AG04450 (cell line): Measurements from ENCODE around the gene SIAH2. TPM values are rescaled to one million over a fixed set of nuclear protein-coding genes. Genes with fewer than 3 reads are reported as not detected.
A peak's percentile ranks its signal among the peaks of the same experiment; 100 is the strongest.

Source experiments
- CTCF ChIA-PET: fragments of 300-600, 350-600 bp; formaldehyde crosslinking; extraction: SDS; loops from one replicate; lab custom pipeline; 2022; ENCODE audit warnings: antibody characterized with exemption, inconsistent platforms; lab: Charles Lee
- POLR2A ChIA-PET: fragments of 350-600 bp; formaldehyde crosslinking; extraction: SDS; loops from one replicate; lab custom pipeline; 2021; ENCODE audit warnings: antibody characterized with exemption, inconsistent platforms; lab: Yijun Ruan, JAX
- DNase-seq: peaks from one replicate; pipeline ENCODE4 v3.0.0-alpha.2; 2011; ENCODE audit warnings: low read depth, low spot score
- H3K27ac ChIP-seq: one replicate; pipeline ENCODE4 v1.5.1; 2012; ENCODE audit warnings: low read depth, low read length, control low read depth
- H3K27me3 ChIP-seq: one replicate; pipeline ENCODE4 v1.6.0; 2012; ENCODE audit warnings: low read length; ENCODE audit not compliant: control insufficient read depth, insufficient read depth
- H3K4me3 ChIP-seq: 2 replicates; pipeline ENCODE4 v1.5.1; 2011; ENCODE audit warnings: mild to moderate bottlenecking, low read depth, low read length, control low read depth
- H3K9me3 ChIP-seq: 2 replicates; pipeline ENCODE4 v1.5.1; 2012; ENCODE audit warnings: low read length; ENCODE audit not compliant: control insufficient read depth, insufficient read depth
- polyA plus RNA-seq: library from polyadenylated mRNA; depleted of rRNA; stranded (reverse); fragments of >200 nt; gene quantifications from 2 replicates; pipeline ENCODE4 v1.2.3, GENCODE V29; 2011
- TF ChIP-seq, protein P1 (sequence below): IDR thresholded peaks from 2 replicates; pipeline ENCODE4 v1.5.1; 2011; ENCODE audit warnings: low read depth, low read length, control low read depth, inconsistent platforms

Gene SIAH2
- polyA plus RNA-seq, 1 experiment: 31.1 TPM

DNA sequence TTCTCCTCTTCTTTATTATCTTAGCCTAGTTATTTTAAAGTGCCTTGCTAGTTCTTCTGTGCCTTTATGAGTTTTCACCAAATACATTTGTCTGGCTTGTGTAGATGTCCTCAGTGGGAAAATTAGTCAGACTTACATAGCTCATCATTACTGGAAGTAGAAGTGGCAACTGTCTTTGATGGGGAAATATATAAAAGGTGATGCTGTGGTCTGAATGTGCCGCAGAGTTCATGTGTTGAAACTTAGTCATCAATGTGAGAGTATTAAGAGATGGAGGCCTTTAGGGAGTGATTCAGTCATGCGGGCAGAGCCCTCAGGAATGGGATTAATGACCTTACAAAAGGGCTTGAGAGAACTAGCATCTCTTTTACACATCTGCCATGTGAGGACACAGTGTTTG lies 52.9 kb downstream of the SIAH2 start:
- no peak overlapping the region for H3K4me3 ChIP-seq
- DNase-seq: no peak
- no peak overlapping the region for H3K27ac ChIP-seq
- ChIA-PET CTCF (no interaction called here), POLR2A (no interaction called here)
- H3K9me3 ChIP-seq: peaks cover 8% of the 10 kb centered on the region; the same call in 1 of the 2 replicates
- TF ChIP-seq, protein P1, sequence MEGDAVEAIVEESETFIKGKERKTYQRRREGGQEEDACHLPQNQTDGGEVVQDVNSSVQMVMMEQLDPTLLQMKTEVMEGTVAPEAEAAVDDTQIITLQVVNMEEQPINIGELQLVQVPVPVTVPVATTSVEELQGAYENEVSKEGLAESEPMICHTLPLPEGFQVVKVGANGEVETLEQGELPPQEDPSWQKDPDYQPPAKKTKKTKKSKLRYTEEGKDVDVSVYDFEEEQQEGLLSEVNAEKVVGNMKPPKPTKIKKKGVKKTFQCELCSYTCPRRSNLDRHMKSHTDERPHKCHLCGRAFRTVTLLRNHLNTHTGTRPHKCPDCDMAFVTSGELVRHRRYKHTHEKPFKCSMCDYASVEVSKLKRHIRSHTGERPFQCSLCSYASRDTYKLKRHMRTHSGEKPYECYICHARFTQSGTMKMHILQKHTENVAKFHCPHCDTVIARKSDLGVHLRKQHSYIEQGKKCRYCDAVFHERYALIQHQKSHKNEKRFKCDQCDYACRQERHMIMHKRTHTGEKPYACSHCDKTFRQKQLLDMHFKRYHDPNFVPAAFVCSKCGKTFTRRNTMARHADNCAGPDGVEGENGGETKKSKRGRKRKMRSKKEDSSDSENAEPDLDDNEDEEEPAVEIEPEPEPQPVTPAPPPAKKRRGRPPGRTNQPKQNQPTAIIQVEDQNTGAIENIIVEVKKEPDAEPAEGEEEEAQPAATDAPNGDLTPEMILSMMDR: no peak
- no peaks in the 10 kb centered on the region for H3K27me3 ChIP-seq

DNA sequence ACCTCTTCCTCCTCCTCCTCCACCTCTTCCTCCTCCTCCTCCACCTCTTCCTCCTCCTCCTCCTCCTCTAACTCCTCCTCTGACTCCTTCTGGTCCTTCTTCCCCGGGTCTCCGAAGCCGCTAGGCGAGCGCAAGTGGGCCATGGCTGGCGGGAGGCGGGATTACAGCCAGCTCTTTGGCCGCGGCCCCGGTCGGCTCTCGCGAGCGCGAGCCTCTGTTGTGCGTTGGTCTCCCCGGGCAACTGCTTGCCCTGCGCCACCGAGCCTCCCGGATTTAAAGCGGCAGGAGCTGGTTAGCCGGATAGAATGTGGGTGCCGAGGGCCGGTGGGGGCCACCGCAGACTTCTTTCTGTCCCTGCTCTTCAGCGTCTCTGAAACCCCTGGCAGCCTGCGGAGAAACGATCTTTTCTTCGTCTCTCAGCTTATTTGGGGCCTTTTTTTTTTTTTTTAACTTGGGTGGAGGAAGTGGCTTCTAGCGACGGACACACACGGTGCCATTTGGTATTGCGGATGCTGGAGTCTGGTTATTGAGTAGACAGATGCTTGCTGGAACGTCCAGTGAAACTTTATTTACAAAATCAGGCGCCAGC lies 59.1 kb downstream of the SIAH2 start, which contains the start of gene ERICH6:
Gene ERICH6, minus strand, starts transcription at position 165 of the 589 bp plus-strand sequence. Its CDS starts 22 bp downstream, at position 143.
- H3K9me3 ChIP-seq: no peaks in the 10 kb centered on the region; the same call in 1 of the 2 replicates
- H3K27me3 ChIP-seq: no peaks in the 10 kb centered on the region
- peak; percentile 72 for DNase-seq
- ChIA-PET POLR2A (interaction anchor here (0.5 to 1.6 kb wide), 7 partner anchors 59 to 780 kb away, joined by 3 to 17 read pairs (median 5); partner anchors contain the start of genes SELENOT and SIAH2), CTCF (interaction anchor here (0.7 to 2.2 kb wide), 5 partner anchors 18 to 276 kb away, joined by 3 to 16 read pairs (median 4); no protein-coding TSS in a partner anchor)
- peak within 1 kb of the TSS; percentile 11 for H3K27ac ChIP-seq
- TF ChIP-seq, protein P1: peak; percentile 12; the same call in 1 of the 2 replicates
- H3K4me3 ChIP-seq: peak within 1 kb of the TSS; percentile 79

DNA sequence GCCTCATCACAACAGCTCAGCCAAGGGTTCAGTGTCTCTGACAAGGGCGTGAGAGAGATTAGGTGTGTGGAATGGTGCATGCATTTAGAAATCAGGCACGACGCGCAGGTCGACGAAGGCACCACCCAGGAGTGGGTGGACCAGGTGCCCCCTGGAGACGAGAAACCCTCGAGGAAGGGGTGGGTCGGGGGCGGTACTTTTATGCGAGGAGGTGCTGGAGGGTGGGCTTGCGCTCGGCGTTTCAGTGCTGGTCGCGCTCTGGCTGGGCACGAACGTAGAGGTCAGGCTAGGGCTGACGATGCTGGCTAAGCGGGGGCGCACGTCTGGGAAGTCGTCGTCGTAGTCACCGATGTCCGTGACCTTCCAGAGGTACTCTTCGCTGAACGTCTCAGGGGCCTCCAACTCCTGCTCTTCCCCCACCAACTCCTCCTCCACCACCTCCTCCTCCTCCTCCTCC lies 59.6 kb downstream of the SIAH2 start:
- no peak for DNase-seq
- TF ChIP-seq, protein P1: no peak
- Histone ChIP-seq H3K27me3 (no peaks in the 10 kb centered on the region), H3K4me3 (peak overlapping the region; percentile 79), H3K9me3 (no peaks in the 10 kb centered on the region; the same call in 1 of the 2 replicates), H3K27ac (no peak overlapping the region)
- POLR2A ChIA-PET: interaction anchor here (0.5 to 1.6 kb wide), 6 partner anchors 59 to 160 kb away, joined by 3 to 17 read pairs (median 5); partner anchors contain the start of genes SELENOT and SIAH2
- CTCF ChIA-PET: interaction anchor here (0.9 to 2.2 kb wide), 3 partner anchors 18 to 110 kb away, joined by 3 to 16 read pairs (median 5); no protein-coding TSS in a partner anchor

DNA sequence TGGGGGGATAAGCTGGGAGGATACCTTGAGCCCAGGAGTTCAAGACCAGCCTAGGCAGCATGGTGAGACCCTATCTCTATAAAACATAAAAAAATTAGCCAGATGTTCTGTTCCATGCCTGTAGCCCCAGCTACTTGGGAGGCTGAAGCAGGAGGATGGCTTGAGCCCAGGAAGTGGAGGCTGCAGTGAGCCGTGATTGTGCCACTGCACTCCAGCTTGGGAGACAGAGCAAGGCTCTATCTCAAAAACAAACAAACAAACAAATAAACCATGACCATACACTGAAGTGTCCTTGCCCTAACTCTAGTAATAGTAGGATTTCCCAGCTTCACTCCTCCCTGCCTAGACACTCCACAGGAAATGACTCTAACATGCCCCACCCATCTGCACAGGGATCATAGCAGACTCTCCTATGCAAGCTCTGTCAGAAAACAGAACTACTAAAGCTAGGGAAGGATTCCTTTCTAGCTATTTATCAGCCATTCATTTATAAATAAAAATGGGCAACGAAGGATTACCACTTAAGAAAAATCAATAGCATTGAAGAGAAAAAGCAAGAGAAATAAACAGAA lies 63.8 kb downstream of the SIAH2 start:
- POLR2A ChIA-PET: interaction anchor here (1.1 kb wide), 1 partner anchor 64 kb away, joined by 4 read pairs; the partner anchor contains the start of gene SIAH2
- CTCF ChIA-PET: interaction anchor here (0.6 kb wide), 1 partner anchor 165 kb away, joined by 4 read pairs; no protein-coding TSS in a partner anchor
- TF ChIP-seq, protein P1: no peak
- H3K9me3 ChIP-seq: no peaks in the 10 kb centered on the region; the same call in 1 of the 2 replicates
- H3K27ac ChIP-seq: no peak overlapping the region
- H3K4me3 ChIP-seq: no peak overlapping the region
- H3K27me3 ChIP-seq: no peaks in the 10 kb centered on the region
- DNase-seq: no peak
